ENCODE data around the gene IVD. TPM values are rescaled to one million over a fixed set of nuclear protein-coding genes. Genes with fewer than 3 reads are reported as not detected.

IVD gene
- total and polyA plus RNA-seq, 2 of the 8 experiments (the other 6 are each of a cell fraction or from before 2014, with no cell fraction given): 55.2 to 78.8 TPM

DNA sequence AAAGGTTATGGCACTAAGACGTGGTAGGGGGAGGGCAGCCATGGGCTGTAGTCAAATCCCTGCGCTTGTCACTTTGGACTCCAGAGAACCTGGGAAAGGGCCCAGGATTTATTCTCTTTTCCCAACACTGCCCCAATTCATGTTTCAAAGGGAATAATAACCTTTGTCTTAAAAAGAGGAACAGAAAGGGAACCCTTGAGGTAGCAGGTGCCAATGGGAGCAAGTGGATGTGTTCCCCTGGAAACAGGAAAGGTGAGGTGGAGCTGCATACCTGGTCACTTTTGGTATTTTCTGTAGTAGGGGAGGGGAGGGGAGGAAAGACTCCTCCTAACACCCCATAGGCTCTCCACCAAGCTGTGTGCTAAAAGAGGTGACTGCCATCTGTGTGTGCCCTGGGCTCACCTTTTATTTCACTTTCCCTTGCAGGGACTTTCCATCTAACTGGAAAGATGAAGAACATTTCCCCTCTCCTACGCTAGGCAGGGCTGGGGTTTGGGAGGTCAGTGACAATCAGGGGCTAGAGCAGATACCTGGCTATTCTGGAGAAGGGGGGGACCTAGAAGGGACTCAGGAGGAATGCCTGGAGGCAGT, 59.1 kb downstream of the IVD start (continued):
- TF ChIP-seq, protein P1, sequence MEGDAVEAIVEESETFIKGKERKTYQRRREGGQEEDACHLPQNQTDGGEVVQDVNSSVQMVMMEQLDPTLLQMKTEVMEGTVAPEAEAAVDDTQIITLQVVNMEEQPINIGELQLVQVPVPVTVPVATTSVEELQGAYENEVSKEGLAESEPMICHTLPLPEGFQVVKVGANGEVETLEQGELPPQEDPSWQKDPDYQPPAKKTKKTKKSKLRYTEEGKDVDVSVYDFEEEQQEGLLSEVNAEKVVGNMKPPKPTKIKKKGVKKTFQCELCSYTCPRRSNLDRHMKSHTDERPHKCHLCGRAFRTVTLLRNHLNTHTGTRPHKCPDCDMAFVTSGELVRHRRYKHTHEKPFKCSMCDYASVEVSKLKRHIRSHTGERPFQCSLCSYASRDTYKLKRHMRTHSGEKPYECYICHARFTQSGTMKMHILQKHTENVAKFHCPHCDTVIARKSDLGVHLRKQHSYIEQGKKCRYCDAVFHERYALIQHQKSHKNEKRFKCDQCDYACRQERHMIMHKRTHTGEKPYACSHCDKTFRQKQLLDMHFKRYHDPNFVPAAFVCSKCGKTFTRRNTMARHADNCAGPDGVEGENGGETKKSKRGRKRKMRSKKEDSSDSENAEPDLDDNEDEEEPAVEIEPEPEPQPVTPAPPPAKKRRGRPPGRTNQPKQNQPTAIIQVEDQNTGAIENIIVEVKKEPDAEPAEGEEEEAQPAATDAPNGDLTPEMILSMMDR (IDR thresholded peaks at IDR 0.05; ENCODE audit: control extremely low read depth in 1 of 3, insufficient read depth in 1 of 3, low read depth in 1 of 3, low read length in 3 of 3): no peak
- TF ChIP-seq KDM1A (IDR thresholded peaks at IDR 0.05; ENCODE audit: borderline replicate concordance, low read length) (no peak), RNF2 (IDR thresholded peaks at IDR 0.05; ENCODE audit: borderline replicate concordance, low read depth, low read length, missing control alignments, poor library complexity, severe bottlenecking) (no peak), YY1 (IDR thresholded peaks at IDR 0.05; ENCODE audit: low read depth, low read length) (no peak), SRF (IDR thresholded peaks at IDR 0.05; ENCODE audit: low read depth, low read length) (no peak), GTF2F1 (IDR thresholded peaks at IDR 0.05; ENCODE audit: borderline replicate concordance, low read depth, low read length) (no peak)
